Neuronal stem cell (in vitro differentiated cells): ENCODE results near the gene UNCX.

Experiments
- DNase-seq: peaks from one replicate; pipeline ENCODE4 v3.0.0-alpha.2; 2013; ENCODE audit warnings: low spot score
- H2AFZ ChIP-seq: one replicate; pipeline ENCODE4 v1.6.1; 2013; ENCODE audit warnings: mild to moderate bottlenecking, low read length, inconsistent platforms
- H2AK5ac ChIP-seq: 2 replicates; pipeline ENCODE4 v1.6.1; 2013; ENCODE audit warnings: low read depth, mild to moderate bottlenecking, inconsistent platforms, low read length, moderate library complexity, mixed read lengths
- H2BK120ac ChIP-seq: 2 replicates; pipeline ENCODE4 v1.6.1; 2013; ENCODE audit warnings: low read depth, mild to moderate bottlenecking, inconsistent platforms, low read length, moderate library complexity, mixed read lengths
- H2BK12ac ChIP-seq: one replicate; pipeline ENCODE4 v1.6.1; 2013; ENCODE audit warnings: low read length, inconsistent platforms
- H2BK15ac ChIP-seq: 2 replicates; pipeline ENCODE4 v1.6.1; 2013; ENCODE audit warnings: mild to moderate bottlenecking, low read length, inconsistent platforms, mixed read lengths
- H2BK5ac ChIP-seq: one replicate; pipeline ENCODE4 v1.6.1; 2013; ENCODE audit warnings: inconsistent platforms, mild to moderate bottlenecking, low read length, moderate library complexity
- H3K14ac ChIP-seq: one replicate; pipeline ENCODE4 v1.6.1; 2013; ENCODE audit warnings: low read length, inconsistent platforms
- H3K18ac ChIP-seq: 2 replicates; pipeline ENCODE4 v1.6.1; 2013; ENCODE audit warnings: low read length, inconsistent platforms
- H3K23ac ChIP-seq: 2 replicates; pipeline ENCODE4 v1.6.1; 2013; ENCODE audit warnings: low read depth, mild to moderate bottlenecking, mixed read lengths, low read length, inconsistent platforms; ENCODE audit not compliant: poor library complexity
- H3K27ac ChIP-seq: replicated peaks from 3 replicates; pipeline ENCODE4 v1.5.1; 2013; ENCODE audit warnings: low read length, inconsistent platforms
- H3K27me3 ChIP-seq, 3 experiments: 2 replicates each; pipeline ENCODE4 v1.6.1; 2013; ENCODE audit warnings: low read length in 3 of 3, mild to moderate bottlenecking in 2 of 3, inconsistent platforms in 1 of 3, low read depth in 1 of 3, mixed read lengths in 1 of 3, moderate library complexity in 1 of 3; ENCODE audit not compliant: control insufficient read depth in 3 of 3, insufficient read depth in 3 of 3
- H3K36me3 ChIP-seq, 2 donors: replicated peaks in 1 of 2; 2 replicates each; pipeline ENCODE4 v1.6.1; 2013; ENCODE audit warnings: low read length in 2 of 2; ENCODE audit not compliant: control insufficient read depth in 2 of 2, insufficient read depth in 2 of 2
- H3K4ac ChIP-seq: 2 replicates; pipeline ENCODE4 v1.6.1; 2013; ENCODE audit warnings: inconsistent platforms, mild to moderate bottlenecking, low read length, moderate library complexity
- H3K4me1 ChIP-seq, 2 donors: 1 replicate in 1 of 2; 2 replicates in 1 of 2; pipeline ENCODE4 v1.6.1; 2013; ENCODE audit warnings: low read length in 2 of 2, low read depth in 1 of 2; ENCODE audit not compliant: control insufficient read depth in 2 of 2, insufficient read depth in 1 of 2
- H3K4me2 ChIP-seq: one replicate; pipeline ENCODE4 v1.6.1; 2013; ENCODE audit warnings: mild to moderate bottlenecking, low read length, inconsistent platforms; ENCODE audit not compliant: insufficient read depth, poor library complexity, severe bottlenecking
- H3K4me3 ChIP-seq, 2 donors: 2 replicates each; pipeline ENCODE4 v1.5.1; 2013; ENCODE audit warnings: low read length in 2 of 2, mild to moderate bottlenecking in 2 of 2, inconsistent platforms in 1 of 2, moderate library complexity in 1 of 2
- H3K79me1 ChIP-seq: one replicate; pipeline ENCODE4 v1.6.1; 2013; ENCODE audit warnings: low read depth, mild to moderate bottlenecking, inconsistent platforms, low read length, moderate library complexity
- H3K9ac ChIP-seq: one replicate; pipeline ENCODE4 v1.6.1; 2013; ENCODE audit warnings: mild to moderate bottlenecking, low read depth, low read length, inconsistent platforms; ENCODE audit not compliant: poor library complexity
- H3K9me3 ChIP-seq, 2 donors: replicated peaks in 1 of 2; 2 replicates each; pipeline versions ENCODE3 to v1.6.1; 2013; ENCODE audit warnings: low read length in 2 of 2, mild to moderate bottlenecking in 2 of 2, inconsistent platforms in 1 of 2, low read depth in 1 of 2, mixed read lengths in 1 of 2, moderate library complexity in 1 of 2; ENCODE audit not compliant: control insufficient read depth in 2 of 2, insufficient read depth in 1 of 2
- H4K8ac ChIP-seq: one replicate; pipeline ENCODE4 v1.6.1; 2013; ENCODE audit warnings: low read depth, mild to moderate bottlenecking, inconsistent platforms, low read length, moderate library complexity
- H4K91ac ChIP-seq: one replicate; pipeline ENCODE4 v1.6.1; 2013; ENCODE audit warnings: low read length, low read depth, mild to moderate bottlenecking, inconsistent platforms; ENCODE audit not compliant: poor library complexity
- WGBS, 2 donors: extraction: QIAGEN DNeasy Blood & Tissue Kit; methylation state at CpG; one replicate each; pipeline ENCODE4 v1.1.7; 2013; ENCODE audit warnings: missing lambda C conversion rate in 2 of 2, mixed read lengths in 1 of 2; ENCODE audit not compliant: insufficient read length in 2 of 2, insufficient replicate concordance in 1 of 2; ENCODE audit errors: extremely low coverage in 2 of 2; 5-methylcytosine and 5-hydroxymethylcytosine counted together

UNCX gene

GRCh38 chr7:1225441-1226185 lies 7.1 kb upstream of the UNCX start:
- Histone ChIP-seq H3K27ac (no peak overlapping the region), H3K14ac (no peak overlapping the region), H2BK15ac (no peak overlapping the region), H3K79me1 (no peaks in the 10 kb centered on the region), H3K36me3 (no peaks in the 10 kb centered on the region), H3K4me3 (no peak overlapping the region), H3K4me1 (peaks cover 11 to 17% of the 10 kb centered on the region in 2 donors), H3K18ac (peak overlapping the region; percentile 44), H2BK5ac (no peak overlapping the region), H3K27me3 (peaks cover 23 to 94% (median 73%) of the 10 kb centered on the region in 3 experiments), H3K9me3 (peaks cover 0 to 2% of the 10 kb centered on the region in 2 donors), H2BK120ac (no peak overlapping the region), H3K4me2 (peak overlapping the region; percentile 43), H4K8ac (no peak overlapping the region), H2BK12ac (no peak overlapping the region), H3K23ac (no peak overlapping the region), H2AK5ac (peak overlapping the region; percentile 10), H4K91ac (no peak overlapping the region), H3K4ac (no peak overlapping the region), H3K9ac (no peak overlapping the region), H2AFZ (no peak overlapping the region)
- no peak for DNase-seq
- WGBS, 2 donors = no CpG with 5 or more reads among the region's 52 CpGs

GRCh38 chr7:1226186-1226901 lies 6.3 kb upstream of the UNCX start:
- WGBS, 2 donors = no CpG with 5 or more reads among the region's 23 CpGs
- DNase-seq = no peak
- H2BK15ac ChIP-seq = peak overlapping the region; percentile 93

GRCh38 chr7:1227071-1227804 lies 5.4 kb upstream of the UNCX start:
- no peak for DNase-seq
- Histone ChIP-seq H2BK15ac (peak overlapping the region; percentile 93), H3K14ac (peak overlapping the region; percentile 84), H2AK5ac (peak overlapping the region; percentile 99), H3K4ac (no peak overlapping the region), H3K27ac (no peak overlapping the region), H2BK120ac (peak overlapping the region; percentile 87), H2BK12ac (no peak overlapping the region), H3K18ac (peak overlapping the region; percentile 95), H3K4me2 (no peak overlapping the region), H2AFZ (no peak overlapping the region), H3K79me1 (peaks cover 2% of the 10 kb centered on the region), H3K9ac (peak overlapping the region; percentile 44), H4K91ac (no peak overlapping the region), H3K27me3 (peaks cover 37 to 94% (median 79%) of the 10 kb centered on the region in 3 experiments), H3K4me1 (peaks cover 11 to 17% of the 10 kb centered on the region in 2 donors), H2BK5ac (peak overlapping the region; percentile 60), H3K23ac (peak overlapping the region; percentile 75), H4K8ac (no peak overlapping the region), H3K36me3 (no peaks in the 10 kb centered on the region), H3K9me3 (peaks cover 0 to 2% of the 10 kb centered on the region in 2 donors), H3K4me3 (no peak overlapping the region)
- WGBS, 2 donors = no CpG with 5 or more reads among the region's 25 CpGs

More at GRCh38 chr7:1226186-1226901, 6.3 kb upstream of the UNCX start:
- H2AK5ac ChIP-seq = peak overlapping the region; percentile 99
- H4K8ac ChIP-seq = no peak overlapping the region
- peak overlapping the region; percentile 87 for H2BK120ac ChIP-seq
- H3K27ac ChIP-seq = no peak overlapping the region
- peak overlapping the region; percentile 95 for H3K18ac ChIP-seq
- peaks cover 31 to 94% (median 76%) of the 10 kb centered on the region in 3 experiments for H3K27me3 ChIP-seq
- H4K91ac ChIP-seq = no peak overlapping the region
- peaks cover 11 to 17% of the 10 kb centered on the region in 2 donors for H3K4me1 ChIP-seq
- H3K36me3 ChIP-seq = no peaks in the 10 kb centered on the region
- H2BK12ac ChIP-seq = no peak overlapping the region
- peak overlapping the region; percentile 84 for H3K14ac ChIP-seq
- peak overlapping the region; percentile 31 for H3K4me2 ChIP-seq
- no peak overlapping the region for H3K4ac ChIP-seq
- peaks cover 0 to 2% of the 10 kb centered on the region in 2 donors for H3K9me3 ChIP-seq
- H3K4me3 ChIP-seq = no peak overlapping the region
- no peak overlapping the region for H2AFZ ChIP-seq
- peaks cover 1% of the 10 kb centered on the region for H3K79me1 ChIP-seq
- H3K23ac ChIP-seq = peak overlapping the region; percentile 75
- H2BK5ac ChIP-seq = peak overlapping the region; percentile 60
- H3K9ac ChIP-seq = no peak overlapping the region
